Kidney (tissue), 14 donors: ENCODE data around the gene PRSS48. TPM values are rescaled to one million over a fixed set of nuclear protein-coding genes. Genes with fewer than 3 reads are reported as not detected.
A peak's percentile ranks its signal among the peaks of the same experiment; 100 is the strongest.
"Not testable (repeated sequence)": the region's sequence is repeated elsewhere in the genome, so short reads cannot be mapped to it uniquely, and the experiment has no call there.

ENCODE experiments used
- DNase-seq, 5 donors: peaks; one replicate each; pipeline ENCODE4 v3.0.0-alpha.2; 2013 to 2020
- FAIRE-seq: peaks from 2 replicates; lab custom pipeline; 2012; peaks lifted over from hg19 to GRCh38; lab: Jason Lieb, UNC
- H3K27ac ChIP-seq, 2 donors: one replicate each; pipeline ENCODE4 v1.7.0; 2013; ENCODE audit warnings: low read depth in 2 of 2, low read length in 2 of 2, inconsistent platforms in 1 of 2
- H3K27me3 ChIP-seq: one replicate; pipeline ENCODE4 v1.7.1; 2013; ENCODE audit warnings: low read length, inconsistent platforms; ENCODE audit not compliant: control insufficient read depth, insufficient read depth
- H3K36me3 ChIP-seq, 3 donors: one replicate each; pipeline versions ENCODE4 v1.7.0 to v1.7.1; 2013; ENCODE audit warnings: low read length in 3 of 3, control low read depth in 1 of 3, inconsistent platforms in 1 of 3; ENCODE audit not compliant: insufficient read depth in 3 of 3, control insufficient read depth in 2 of 3
- H3K4me1 ChIP-seq, 3 donors: one replicate each; pipeline versions ENCODE4 v1.7.0 to v1.7.1; 2013; ENCODE audit warnings: low read length in 3 of 3, inconsistent platforms in 1 of 3, low read depth in 1 of 3; ENCODE audit not compliant: control insufficient read depth in 2 of 3, insufficient read depth in 2 of 3
- H3K4me3 ChIP-seq, 3 donors: one replicate each; pipeline versions ENCODE4 v1.7.0 to v1.8.1; 2013; ENCODE audit warnings: low read length in 3 of 3, control low read depth in 1 of 3, inconsistent platforms in 1 of 3
- H3K9ac ChIP-seq, 3 donors: one replicate each; pipeline versions ENCODE4 v1.7.0 to v1.7.1; 2013; ENCODE audit warnings: low read length in 3 of 3, control low read depth in 1 of 3, inconsistent platforms in 1 of 3
- H3K9me3 ChIP-seq, 3 donors: one replicate each; pipeline versions ENCODE4 v1.7.0 to v1.7.1; 2013; ENCODE audit warnings: low read length in 3 of 3, control low read depth in 1 of 3, inconsistent platforms in 1 of 3; ENCODE audit not compliant: control insufficient read depth in 2 of 3, insufficient read depth in 1 of 3
- CTCF ChIP-seq: IDR thresholded peaks from 3 replicates; pipeline ENCODE4 v1.5.1; 2012; ENCODE audit warnings: mild to moderate bottlenecking, moderate library complexity, borderline replicate concordance; ENCODE audit not compliant: insufficient read depth; ENCODE audit errors: extremely low read depth
- intact Hi-C: fragments of 100-400 bp; cut with DNase I; formaldehyde crosslinking; loops from one replicate; pipeline ENCODE4 v1.11.1; 2022
- polyA plus RNA-seq: library from polyadenylated mRNA; stranded (reverse); fragments of 350-450 nt; fragmentation: Illumina TruSeq; extraction: RNeasy Lipid Tissue Mini Kit (QIAGEN cat#74804); gene quantifications from one replicate; pipeline ENCODE4 v1.2.3, GENCODE V29; 2014; ENCODE audit warnings: low read depth, low replicate concordance; ENCODE audit not compliant: insufficient read depth
- total RNA-seq: library from RNA; stranded (reverse); fragmentation: NEBNext Ultra II Directional; extraction: Animal tissue kit (Norgen Biotek cat#: 25700); gene quantifications from one replicate; pipeline ENCODE4 v1.2.1, GENCODE V29; 2021
- donor health status: control.
- donor health status: control.
- donor health status: control.
- donor health status: control.
- donor health status: control.
- donor health status: DM: yes; HTN: yes; CAD: no.
- donor health status: Normal renal cell carcinoma (clear cell type).

Gene PRSS48
- total and polyA plus RNA-seq, 2 donors from 2014 or later, result not detected

GRCh38 chr4:151319490-151319889 lies 42.5 kb downstream of the PRSS48 start:
- Histone ChIP-seq H3K4me1 (peaks cover 0 to 20% (median 17%) of the 10 kb centered on the region in 3 donors), H3K27ac (no peak overlapping the region)
- FAIRE-seq, result no peak

GRCh38 chr4:151321586-151321985 lies 44.6 kb downstream of the PRSS48 start:
- intact Hi-C loops, result no loop called here
- FAIRE-seq (no peak), DNase-seq (no peak)
- H3K9ac ChIP-seq, result no peak overlapping the region
- H3K27ac ChIP-seq, result no peak overlapping the region
- peaks cover 0 to 19% (median 4%) of the 10 kb centered on the region in 3 donors for H3K4me1 ChIP-seq
- H3K9me3 ChIP-seq, result no peaks in the 10 kb centered on the region
- no peak overlapping the region for H3K4me3 ChIP-seq
- no peaks in the 10 kb centered on the region for H3K27me3 ChIP-seq
- no peaks in the 10 kb centered on the region for H3K36me3 ChIP-seq
- no peak for TF ChIP-seq CTCF

More at GRCh38 chr4:151319490-151319889, 42.5 kb downstream of the PRSS48 start:
- Histone ChIP-seq H3K9me3 (no peaks in the 10 kb centered on the region), H3K4me3 (no peak overlapping the region), H3K27me3 (no peaks in the 10 kb centered on the region), H3K36me3 (no peaks in the 10 kb centered on the region), H3K9ac (no peak overlapping the region)
- no peak for DNase-seq
- TF ChIP-seq CTCF, result no peak
- intact Hi-C loops, result no loop called here

- H3K4me3 ChIP-seq, intact Hi-C loops, H3K9ac ChIP-seq, H3K27ac ChIP-seq, H3K36me3 ChIP-seq, H3K9me3 ChIP-seq, FAIRE-seq, H3K27me3 ChIP-seq: not testable (repeated sequence)
- peak in 4 of 5 donors; percentile 39 to 46 (median 42) for DNase-seq
- peaks cover 0 to 16% (median 4%) of the 10 kb centered on the region in 3 donors for H3K4me1 ChIP-seq
These were observed 45.2 kb downstream of the PRSS48 start for GRCh38 chr4:151322161-151322560.

GRCh38 chr4:151322570-151322969 lies 45.6 kb downstream of the PRSS48 start:
- Histone ChIP-seq H3K27me3 (no peaks in the 10 kb centered on the region), H3K4me3 (peak overlapping the region in 1 of 3 donors; percentile 78), H3K4me1 (peaks cover 0 to 16% (median 4%) of the 10 kb centered on the region in 3 donors), H3K9me3 (no peaks in the 10 kb centered on the region), H3K9ac (no peak overlapping the region), H3K36me3 (no peaks in the 10 kb centered on the region), H3K27ac (no peak overlapping the region)
- peak; percentile 17 for FAIRE-seq
- TF ChIP-seq CTCF, result no peak
- intact Hi-C loops, result no loop called here
- no peak for DNase-seq
